Esophagus squamous epithelium (tissue), 4 donors: Measurements from ENCODE around the gene TK2.
"Not testable (repeated sequence)": the region's sequence is repeated elsewhere in the genome, so short reads cannot be mapped to it uniquely, and the experiment has no call there.

Experiments used
- POLR2A ChIP-seq, 4 donors: fragments of 450-650 bp; IDR thresholded peaks; one replicate each; pipeline ENCODE4 v1.6.1; 2017; ENCODE audit warnings: antibody characterized with exemption in 4 of 4, mild to moderate bottlenecking in 4 of 4, moderate library complexity in 3 of 4
- TF ChIP-seq, protein P1 (sequence below), 6 experiments: fragments of 450-650 bp in 4 of 6; fragments of 200-600 bp in 2 of 6; sonication (generic) in 2 of 6; IDR thresholded peaks; one replicate each; pipeline ENCODE4 v1.5.1; 2016 to 2019; ENCODE audit warnings: antibody characterized with exemption in 6 of 6, mild to moderate bottlenecking in 4 of 6, moderate library complexity in 4 of 6

DNA sequence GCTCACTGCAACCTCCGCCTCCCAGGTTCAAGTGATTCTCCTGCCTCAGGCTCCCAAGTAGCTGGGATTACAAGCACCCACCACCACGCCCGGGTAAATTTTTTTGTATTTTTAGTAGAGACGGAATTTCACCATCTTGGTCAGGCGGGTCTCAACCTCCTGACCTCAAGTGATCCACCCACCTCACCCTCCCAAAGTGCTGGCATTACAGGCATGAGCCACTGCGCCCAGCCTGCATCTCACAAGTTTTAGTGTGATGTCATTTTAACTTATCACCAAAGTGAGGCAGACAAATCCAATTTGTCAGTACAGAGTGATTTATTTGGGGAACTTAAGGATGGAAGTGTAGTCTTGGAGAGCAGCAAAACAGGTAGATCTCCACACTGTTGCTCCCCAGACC is 83.3 kb downstream of the TK2 start:
- TF ChIP-seq, protein P1, sequence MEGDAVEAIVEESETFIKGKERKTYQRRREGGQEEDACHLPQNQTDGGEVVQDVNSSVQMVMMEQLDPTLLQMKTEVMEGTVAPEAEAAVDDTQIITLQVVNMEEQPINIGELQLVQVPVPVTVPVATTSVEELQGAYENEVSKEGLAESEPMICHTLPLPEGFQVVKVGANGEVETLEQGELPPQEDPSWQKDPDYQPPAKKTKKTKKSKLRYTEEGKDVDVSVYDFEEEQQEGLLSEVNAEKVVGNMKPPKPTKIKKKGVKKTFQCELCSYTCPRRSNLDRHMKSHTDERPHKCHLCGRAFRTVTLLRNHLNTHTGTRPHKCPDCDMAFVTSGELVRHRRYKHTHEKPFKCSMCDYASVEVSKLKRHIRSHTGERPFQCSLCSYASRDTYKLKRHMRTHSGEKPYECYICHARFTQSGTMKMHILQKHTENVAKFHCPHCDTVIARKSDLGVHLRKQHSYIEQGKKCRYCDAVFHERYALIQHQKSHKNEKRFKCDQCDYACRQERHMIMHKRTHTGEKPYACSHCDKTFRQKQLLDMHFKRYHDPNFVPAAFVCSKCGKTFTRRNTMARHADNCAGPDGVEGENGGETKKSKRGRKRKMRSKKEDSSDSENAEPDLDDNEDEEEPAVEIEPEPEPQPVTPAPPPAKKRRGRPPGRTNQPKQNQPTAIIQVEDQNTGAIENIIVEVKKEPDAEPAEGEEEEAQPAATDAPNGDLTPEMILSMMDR (IDR thresholded peaks at IDR 0.05): not testable (repeated sequence)
- TF ChIP-seq POLR2A (IDR thresholded peaks at IDR 0.05): not testable (repeated sequence)
